SU-DHL-6 (cell line): ENCODE results near the gene ACBD4.

Experiments used
- CTCF ChIP-seq: fragments of 200-600 bp; sonication (generic); IDR thresholded peaks from one replicate; pipeline ENCODE4 v1.5.1; 2017; ENCODE audit warnings: antibody characterized with exemption, mild to moderate bottlenecking, low read length, moderate library complexity; ENCODE audit not compliant: insufficient read depth, poor library complexity, severe bottlenecking
- EZH2phosphoT487 ChIP-seq: fragments of 200-600 bp; sonication (generic), shearing (Covaris generic); conservative IDR thresholded peaks from 2 replicates; pipeline ENCODE4 v1.6.1; 2018; ENCODE audit warnings: mild to moderate bottlenecking, antibody characterized with exemption, low read length, moderate library complexity, mixed read lengths

DNA sequence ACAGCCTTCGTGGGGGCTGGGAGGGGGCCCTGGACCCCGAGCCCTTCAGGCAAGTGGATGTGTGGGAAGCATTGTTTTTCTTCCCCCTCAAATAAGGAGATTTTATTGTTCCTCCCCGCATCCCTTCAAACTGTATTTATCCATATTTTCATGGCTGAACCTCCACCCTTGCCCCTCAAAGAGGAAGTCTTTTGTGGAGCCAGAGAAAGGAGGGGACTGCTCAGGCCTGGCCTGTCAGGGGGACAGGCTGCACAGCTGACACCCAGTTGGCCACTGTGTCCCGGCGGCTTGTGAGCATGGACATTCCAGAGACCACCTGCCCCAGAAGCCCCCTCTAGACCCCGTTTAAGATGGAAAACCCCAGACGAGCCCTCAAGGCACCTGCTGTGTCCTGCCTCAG is 42.1 kb downstream of the ACBD4 start:
- TF ChIP-seq CTCF (no peak), EZH2phosphoT487 (no peak)
